ENCODE measurements around the gene SLC5A6.

SLC5A6 gene

DNA sequence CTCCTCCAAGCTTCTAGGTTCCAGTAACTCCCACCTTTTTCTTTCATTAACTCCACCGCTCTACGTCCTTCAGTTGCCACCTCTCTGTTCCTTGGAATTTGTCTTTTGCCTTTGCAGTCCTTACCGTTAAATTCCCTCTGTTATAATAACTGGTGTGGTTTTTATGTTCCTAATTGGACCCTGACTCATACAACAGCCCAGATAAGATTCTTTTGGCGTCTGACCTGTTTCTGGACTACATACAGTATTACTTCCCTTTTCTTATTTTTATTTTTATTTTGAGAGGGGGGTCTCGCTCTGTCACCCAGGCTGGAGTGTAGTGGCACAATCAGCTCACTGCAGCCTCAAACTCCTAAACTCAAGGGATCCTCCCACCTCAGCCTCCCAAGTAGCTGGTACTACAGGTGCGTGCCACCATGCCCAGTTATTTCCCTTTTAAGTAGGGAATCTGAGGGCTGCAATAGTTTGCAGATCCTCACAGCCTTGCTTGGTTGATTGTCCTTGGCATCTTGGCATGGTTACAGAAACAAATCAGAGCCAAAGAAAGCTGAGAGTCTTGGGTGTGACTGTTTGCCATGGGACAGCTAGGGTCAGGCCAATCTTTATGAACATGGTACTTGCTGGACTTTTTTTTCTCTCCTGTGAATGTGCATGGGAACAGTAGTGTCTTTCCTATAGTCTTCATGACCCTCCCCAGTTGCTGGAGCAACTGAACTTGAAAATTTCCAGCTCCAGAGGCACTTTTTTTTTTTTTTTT lies 41.3 kb downstream of the SLC5A6 start:
- no peak for DNase-seq

DNA sequence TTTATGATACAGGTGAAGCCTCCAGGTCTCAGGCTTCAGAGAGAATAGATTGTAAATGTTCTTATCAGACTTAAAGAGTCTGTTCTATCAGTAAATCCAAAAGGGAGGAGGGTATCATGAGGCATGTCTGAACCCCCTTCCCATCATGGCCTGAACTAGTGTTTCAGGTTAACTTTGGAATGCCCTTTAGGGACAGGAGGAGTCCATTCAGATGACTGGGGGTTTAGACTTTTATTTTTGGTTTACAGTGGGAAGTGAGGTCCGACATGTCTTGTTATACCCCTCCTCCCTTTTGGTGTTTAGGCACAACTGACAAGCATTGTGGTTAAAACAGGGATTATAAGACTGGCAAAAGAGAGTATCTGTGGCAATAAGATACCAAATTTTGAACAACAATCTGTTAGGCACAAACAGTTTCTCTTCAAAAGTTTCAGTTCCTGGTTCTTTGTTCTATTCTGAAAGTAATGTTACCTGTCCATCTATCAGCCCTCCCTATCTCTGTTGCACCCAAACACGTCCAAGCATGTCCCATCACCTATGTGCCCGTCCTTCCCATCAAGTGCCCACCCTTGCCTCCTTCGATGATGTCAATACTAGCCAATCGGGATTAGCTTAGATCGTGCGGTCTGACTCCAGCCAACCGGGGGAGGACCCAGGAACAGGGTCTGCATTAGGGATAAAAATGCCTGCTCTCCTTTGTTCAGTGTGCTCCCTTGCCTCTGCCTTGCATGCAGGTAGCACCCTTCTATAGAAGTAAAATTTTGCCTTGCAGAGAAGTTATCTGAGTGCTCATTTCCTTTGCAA lies 46.9 kb downstream of the SLC5A6 start:
- no peak for DNase-seq

DNA sequence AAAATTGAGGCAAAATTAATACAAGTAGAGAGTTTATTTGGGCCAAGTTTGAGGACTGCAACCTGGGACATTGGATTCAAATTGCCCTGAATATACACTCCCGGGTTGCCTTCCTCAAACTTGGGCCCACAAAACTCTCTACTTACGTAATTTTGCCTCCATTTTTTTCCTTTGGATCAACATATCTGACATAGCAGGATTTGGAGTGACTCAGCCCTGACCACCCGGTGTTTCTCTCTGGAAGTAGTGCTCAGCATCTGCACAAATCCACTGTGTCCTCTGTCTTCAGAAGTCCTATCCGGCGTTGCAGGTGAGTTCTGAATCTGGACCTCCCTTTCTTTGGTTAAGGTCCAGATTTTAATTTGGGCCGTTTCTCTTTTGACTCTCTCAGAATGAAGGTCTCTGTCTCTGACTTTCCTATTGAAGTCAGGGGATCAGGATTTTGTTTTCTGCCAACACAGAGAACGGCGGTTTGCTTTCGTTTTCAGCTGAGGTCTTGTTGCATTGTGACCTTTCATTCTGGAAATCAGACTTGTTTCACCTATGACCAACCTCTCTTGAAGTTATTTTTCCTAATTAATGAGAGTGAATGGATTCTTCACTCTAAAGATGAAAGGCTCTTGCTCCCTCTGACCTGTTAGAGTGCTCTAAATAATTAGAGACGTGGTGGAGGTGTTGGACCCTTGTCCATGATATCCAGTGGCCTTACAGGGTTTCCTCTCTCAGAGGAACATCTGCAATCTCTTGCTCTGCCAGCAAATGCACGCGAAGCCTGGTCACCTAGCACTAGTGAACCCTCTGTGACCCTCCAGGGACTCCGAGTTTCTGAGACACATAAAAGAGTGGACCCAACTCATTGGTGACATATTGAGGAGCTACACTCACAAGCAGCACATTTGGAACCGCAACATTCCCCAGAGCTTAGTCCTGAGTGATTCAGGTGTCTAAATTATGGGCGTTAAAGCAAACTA lies 49.6 kb downstream of the SLC5A6 start:
- no peak for DNase-seq

DNA sequence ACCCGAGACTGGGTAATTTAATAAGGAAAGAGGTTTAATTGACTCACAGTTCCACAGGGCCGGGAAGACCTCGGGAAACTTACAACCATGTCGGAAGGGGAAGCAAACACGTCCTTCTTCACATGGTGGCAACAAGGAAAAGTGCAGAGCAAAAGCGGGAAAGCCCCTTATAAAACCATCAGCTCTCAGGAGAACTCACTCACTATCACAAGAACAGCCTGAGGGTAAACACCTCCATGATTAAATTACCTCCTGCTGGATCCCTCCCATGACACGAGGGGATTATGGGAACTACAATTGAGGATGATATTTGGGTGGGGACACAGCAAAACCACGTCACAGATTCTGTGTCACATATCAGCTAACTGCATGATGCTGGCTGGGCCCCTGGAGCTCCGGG lies 51.9 kb downstream of the SLC5A6 start:
- DNase-seq = no peak

DNA sequence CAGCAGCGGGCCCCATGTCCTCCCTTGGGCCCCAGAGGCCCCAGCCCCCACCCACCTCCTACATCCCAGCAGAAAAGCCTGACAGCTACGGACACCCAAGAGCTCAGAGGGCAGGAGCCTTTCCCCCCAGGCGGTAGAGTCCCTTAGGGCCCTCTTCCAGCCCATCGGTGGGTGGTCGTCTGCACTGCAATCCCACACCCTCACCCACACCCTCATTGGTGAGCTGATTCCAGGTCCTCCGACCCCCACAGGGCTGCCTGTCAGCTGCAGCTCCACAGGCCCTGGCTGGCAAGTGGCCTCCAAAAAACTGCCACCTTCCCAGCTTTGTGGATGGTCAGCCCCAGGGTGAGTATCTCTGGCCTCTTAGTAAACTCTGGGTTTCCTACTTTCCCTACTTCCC lies 52.8 kb downstream of the SLC5A6 start:
- DNase-seq = no peak

DNA sequence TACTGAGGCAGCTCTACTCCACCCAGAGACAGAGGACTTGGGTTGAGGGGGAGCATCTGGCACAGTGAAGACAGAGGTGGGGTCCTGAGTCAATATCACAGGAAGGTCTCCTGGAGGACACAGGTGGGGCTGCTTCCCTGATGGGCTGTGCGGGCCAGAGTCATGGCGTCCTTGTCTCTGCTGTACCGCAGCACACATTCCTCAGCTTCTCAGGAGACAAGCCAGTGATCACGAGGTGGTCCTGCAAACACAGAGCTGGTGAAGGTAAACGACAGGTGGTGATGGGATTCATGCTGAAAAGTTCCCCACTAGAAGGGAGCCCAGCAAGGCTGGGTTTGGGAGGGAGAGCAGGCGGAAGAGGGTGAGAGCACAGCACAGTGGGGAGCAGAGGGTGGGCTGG lies 53.6 kb downstream of the SLC5A6 start:
- no peak for DNase-seq

DNA sequence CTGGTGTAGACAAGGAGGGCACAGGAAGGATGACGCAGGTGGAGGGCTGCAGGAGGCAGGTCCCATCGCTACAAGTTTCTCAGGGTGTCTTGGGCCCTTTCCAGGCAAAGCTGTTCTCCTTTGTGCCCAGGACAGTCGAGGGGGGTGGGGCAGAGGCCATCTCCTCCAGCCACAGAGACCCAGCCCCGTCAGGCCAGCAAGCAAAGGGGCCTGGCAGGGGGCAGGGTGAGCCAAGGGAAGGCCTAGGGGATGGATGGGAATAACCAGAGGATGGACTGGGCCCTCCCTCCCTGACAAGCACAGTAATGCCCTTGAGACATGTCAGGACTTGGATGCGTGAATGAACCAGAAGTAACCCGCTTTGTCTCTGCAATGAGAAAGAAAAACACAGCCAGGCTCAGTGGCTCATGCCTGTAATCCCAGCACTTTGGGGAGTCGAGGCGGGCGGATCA lies 57.0 kb downstream of the SLC5A6 start:
- DNase-seq = no peak

DNA sequence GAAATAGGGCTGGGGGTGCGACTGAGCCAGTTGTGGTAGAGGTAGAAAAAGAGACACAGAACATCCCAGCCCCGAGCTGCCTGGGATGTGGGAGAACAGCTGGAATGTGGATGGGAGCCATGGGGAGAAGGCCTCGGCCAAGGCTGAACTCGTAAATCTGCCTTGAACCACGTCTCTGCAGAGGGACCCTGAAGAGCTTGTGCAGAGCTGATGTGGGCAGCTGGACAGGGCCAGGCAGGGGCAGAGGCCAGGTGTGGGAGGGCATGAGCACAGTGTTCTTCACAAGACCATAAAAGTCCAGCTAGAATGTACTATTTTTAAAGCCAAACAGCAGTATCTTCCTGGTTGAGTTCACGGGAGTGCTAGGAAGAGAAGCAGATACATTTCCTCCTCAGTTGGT lies 57.6 kb downstream of the SLC5A6 start:
- no peak for DNase-seq

DNA sequence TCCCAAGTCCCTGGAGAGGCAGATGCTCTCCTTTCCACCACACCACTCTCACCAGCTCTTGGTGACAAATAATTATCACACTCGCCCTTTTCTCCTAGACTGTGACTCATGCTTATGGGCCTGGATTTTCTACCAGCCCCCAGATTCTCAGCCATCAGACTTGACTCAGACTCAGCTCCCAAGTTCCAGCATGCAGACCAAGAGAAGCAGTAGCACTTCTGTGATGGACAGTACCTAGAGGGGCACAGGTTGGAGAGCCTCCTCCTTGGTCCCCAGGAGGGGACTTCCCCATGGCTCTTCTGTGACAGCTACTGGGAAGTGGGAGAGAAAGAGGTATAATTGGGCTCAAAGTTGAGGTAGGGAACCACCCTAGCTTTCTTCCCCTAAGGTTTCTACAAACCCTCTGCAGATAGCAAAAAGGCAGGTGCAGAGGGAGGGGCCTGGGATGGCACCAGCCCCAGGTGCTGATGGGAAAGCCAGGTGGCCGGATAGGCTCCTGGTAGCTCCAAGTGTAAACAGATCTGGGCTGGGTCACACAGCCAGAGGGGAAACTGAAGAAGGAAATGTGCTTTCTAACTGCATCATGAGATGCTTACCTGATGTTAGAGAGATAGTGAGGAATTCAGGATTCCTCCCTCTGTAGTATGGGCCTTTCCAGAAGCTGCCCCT lies 59.1 kb downstream of the SLC5A6 start:
- no peak for DNase-seq

DNA sequence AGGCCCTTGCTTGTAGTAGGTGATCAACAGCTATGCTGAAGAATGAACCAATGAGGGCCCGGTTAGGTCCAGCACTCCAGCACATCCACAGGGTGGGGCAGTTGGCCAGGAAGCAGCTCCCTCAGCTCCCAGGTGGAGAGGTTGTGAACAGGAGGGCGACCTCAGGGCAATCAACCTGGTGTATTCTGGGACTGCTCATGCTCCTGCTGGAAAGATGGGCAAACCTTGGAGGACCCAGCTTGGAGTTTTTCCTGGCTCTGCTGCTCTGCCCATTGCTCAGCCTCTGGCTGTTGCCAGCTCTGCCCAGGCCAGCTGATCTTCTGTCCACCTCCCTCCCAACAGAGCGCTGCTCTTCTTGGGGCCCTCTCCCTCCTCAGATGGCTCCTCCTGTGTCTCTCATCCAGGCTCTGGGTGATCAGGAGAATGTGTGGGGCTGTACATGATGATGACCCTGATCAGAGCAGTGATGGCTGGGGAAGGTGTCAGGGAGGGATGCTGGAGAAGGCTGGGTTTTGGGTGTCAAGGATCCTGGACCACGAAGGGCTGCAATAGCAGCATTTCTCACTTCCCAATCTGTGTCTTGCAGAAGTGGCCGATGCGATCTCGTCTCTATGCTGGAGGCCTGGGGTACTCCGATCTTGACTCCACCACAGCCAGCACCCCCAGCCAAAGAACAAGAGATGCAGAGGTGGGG lies 59.8 kb downstream of the SLC5A6 start:
- no peak for DNase-seq

DNA sequence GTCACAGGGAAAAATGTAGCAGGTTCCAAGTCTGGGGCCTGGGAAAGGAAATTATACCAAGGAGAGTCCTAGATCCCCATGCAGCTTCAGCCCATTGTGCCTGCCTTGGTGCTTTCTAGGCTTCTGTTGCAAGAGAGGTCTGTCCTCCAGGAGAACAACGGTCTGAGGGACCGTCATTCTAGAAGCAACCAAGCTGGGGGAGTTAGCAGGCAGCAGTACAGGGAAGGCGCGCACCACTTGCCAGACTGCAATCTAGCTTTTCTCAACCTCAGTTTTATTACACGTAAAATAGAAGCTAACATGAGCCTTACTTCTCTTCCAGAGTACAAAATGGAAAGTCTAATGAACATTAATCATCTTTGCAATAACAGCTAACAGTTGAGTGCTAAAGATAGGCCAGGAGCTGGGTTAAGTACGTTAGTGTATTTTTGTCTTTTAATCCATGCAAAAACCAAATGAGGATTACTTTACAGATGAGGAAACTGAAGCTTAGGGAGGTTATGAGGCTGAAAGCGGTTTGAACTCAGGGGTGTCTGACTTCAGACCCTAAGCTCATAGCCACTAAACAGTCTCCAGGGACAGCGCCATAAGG lies 61.3 kb downstream of the SLC5A6 start:
- DNase-seq = no peak
